Measurements from ENCODE around the gene FAHD2A.

GRCh38 chr2:95374029-95374428, 28.5 kb upstream of the FAHD2A start:
- no peak for TF ChIP-seq CTCF (conservative IDR thresholded peaks at IDR 0.05; ENCODE audit: low read depth in 2 of 2)
- TF ChIP-seq ZNF331 (CRISPR knock-in tag; IDR thresholded peaks at IDR 0.05; ENCODE audit: low read depth), result no peak
- no peak for TF ChIP-seq EZH2phosphoT487 (IDR thresholded peaks at IDR 0.05; ENCODE audit: unreplicated experiment)
- TF ChIP-seq POLR2AphosphoS5 (IDR thresholded peaks at IDR 0.05; ENCODE audit: low read depth), result no peak
- no peak for TF ChIP-seq ZNF114 (CRISPR knock-in tag; IDR thresholded peaks at IDR 0.05)
- no peak for TF ChIP-seq ETS1 (IDR thresholded peaks at IDR 0.05)
- TF ChIP-seq CREB1 (CRISPR knock-in tag; IDR thresholded peaks at IDR 0.05; ENCODE audit: low read depth), result no peak
- no peak for TF ChIP-seq EZH2 (IDR thresholded peaks at IDR 0.05; ENCODE audit: low read depth, unreplicated experiment)
- TF ChIP-seq, protein P1, sequence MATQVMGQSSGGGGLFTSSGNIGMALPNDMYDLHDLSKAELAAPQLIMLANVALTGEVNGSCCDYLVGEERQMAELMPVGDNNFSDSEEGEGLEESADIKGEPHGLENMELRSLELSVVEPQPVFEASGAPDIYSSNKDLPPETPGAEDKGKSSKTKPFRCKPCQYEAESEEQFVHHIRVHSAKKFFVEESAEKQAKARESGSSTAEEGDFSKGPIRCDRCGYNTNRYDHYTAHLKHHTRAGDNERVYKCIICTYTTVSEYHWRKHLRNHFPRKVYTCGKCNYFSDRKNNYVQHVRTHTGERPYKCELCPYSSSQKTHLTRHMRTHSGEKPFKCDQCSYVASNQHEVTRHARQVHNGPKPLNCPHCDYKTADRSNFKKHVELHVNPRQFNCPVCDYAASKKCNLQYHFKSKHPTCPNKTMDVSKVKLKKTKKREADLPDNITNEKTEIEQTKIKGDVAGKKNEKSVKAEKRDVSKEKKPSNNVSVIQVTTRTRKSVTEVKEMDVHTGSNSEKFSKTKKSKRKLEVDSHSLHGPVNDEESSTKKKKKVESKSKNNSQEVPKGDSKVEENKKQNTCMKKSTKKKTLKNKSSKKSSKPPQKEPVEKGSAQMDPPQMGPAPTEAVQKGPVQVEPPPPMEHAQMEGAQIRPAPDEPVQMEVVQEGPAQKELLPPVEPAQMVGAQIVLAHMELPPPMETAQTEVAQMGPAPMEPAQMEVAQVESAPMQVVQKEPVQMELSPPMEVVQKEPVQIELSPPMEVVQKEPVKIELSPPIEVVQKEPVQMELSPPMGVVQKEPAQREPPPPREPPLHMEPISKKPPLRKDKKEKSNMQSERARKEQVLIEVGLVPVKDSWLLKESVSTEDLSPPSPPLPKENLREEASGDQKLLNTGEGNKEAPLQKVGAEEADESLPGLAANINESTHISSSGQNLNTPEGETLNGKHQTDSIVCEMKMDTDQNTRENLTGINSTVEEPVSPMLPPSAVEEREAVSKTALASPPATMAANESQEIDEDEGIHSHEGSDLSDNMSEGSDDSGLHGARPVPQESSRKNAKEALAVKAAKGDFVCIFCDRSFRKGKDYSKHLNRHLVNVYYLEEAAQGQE (IDR thresholded peaks at IDR 0.05; ENCODE audit: unreplicated experiment), result peak; percentile 35
- TF ChIP-seq NANOG (IDR thresholded peaks at IDR 0.05; ENCODE audit: borderline replicate concordance), result no peak
- TF ChIP-seq JUNB (IDR thresholded peaks at IDR 0.05; ENCODE audit: unreplicated experiment), result no peak

Measured in GM23338 (cell line).